Gastrocnemius medialis (tissue), 4 donors: ENCODE results near the gene EPAS1. TPM values are rescaled to one million over a fixed set of nuclear protein-coding genes. Genes with fewer than 3 reads are reported as not detected.

Experiments used
- ATAC-seq, 2 donors: fragments of 150-250 bp; one replicate each; pipeline ENCODE4 v1.9.1; 2016
- DNase-seq, 2 donors: peaks; one replicate each; pipeline ENCODE4 v3.0.0-alpha.2; 2019
- H3K27ac ChIP-seq, 4 donors: fragments of 200-600 bp; sonication (generic); 1 replicate in 1 of 4; 2 replicates in 3 of 4; pipeline ENCODE4 v1.5.1; 2016 to 2018; ENCODE audit warnings: mild to moderate bottlenecking in 2 of 4, moderate library complexity in 1 of 4
- H3K27me3 ChIP-seq, 3 donors: fragments of 200-600 bp; sonication (generic) in 2 of 3; 1 replicate in 1 of 3; 2 replicates in 2 of 3; pipeline versions ENCODE4 v1.5.1 to v1.6.0; 2016 to 2019; ENCODE audit warnings: mild to moderate bottlenecking in 1 of 3, moderate library complexity in 1 of 3
- H3K36me3 ChIP-seq, 2 donors: fragments of 200-600 bp; sonication (generic) in 1 of 2; one replicate each; pipeline ENCODE4 v1.5.1; 2017 to 2018
- H3K4me1 ChIP-seq, 2 donors: fragments of 200-600 bp; sonication (generic) in 1 of 2; one replicate each; pipeline ENCODE4 v1.5.1; 2016 to 2017; ENCODE audit warnings: mild to moderate bottlenecking in 2 of 2
- H3K4me3 ChIP-seq, 4 donors: fragments of 200-600 bp; sonication (generic) in 3 of 4; 1 replicate in 1 of 4; 2 replicates in 3 of 4; pipeline ENCODE4 v1.5.1; 2016 to 2019; ENCODE audit warnings: mild to moderate bottlenecking in 2 of 4
- H3K9me3 ChIP-seq, 3 donors: fragments of 200-600 bp; sonication (generic) in 2 of 3; 1 replicate in 1 of 3; 2 replicates in 2 of 3; pipeline ENCODE4 v1.5.1; 2016 to 2019
- CTCF ChIP-seq, 5 experiments: fragments of 450-650 bp in 3 of 5; fragments of 200-600 bp in 2 of 5; sonication (generic) in 2 of 5; IDR thresholded peaks in 4 of 5; conservative IDR thresholded peaks in 1 of 5; 1 replicate in 4 of 5; 2 replicates in 1 of 5; pipeline ENCODE4 v1.5.1; 2016 to 2019; ENCODE audit warnings: antibody characterized with exemption in 5 of 5, mild to moderate bottlenecking in 3 of 5, moderate library complexity in 3 of 5
- POLR2A ChIP-seq, 2 donors: fragments of 450-650 bp; IDR thresholded peaks; one replicate each; pipeline ENCODE4 v1.6.1; 2017; ENCODE audit warnings: antibody characterized with exemption in 2 of 2, mild to moderate bottlenecking in 2 of 2, moderate library complexity in 2 of 2
- in situ Hi-C, 4 donors: fragments of 200-750 bp; cut with MboI; loops; one replicate each; pipeline versions ENCODE4 v1.15.0 to v1.8.0; 2017; ENCODE audit warnings: low sequenced_read_pairs in 4 of 4
- intact Hi-C: fragments of 100-400 bp; cut with DNase I; formaldehyde crosslinking; loops from one replicate; pipeline ENCODE4 v1.15.1; 2023; ENCODE audit warnings: low total_unique reads
- total RNA-seq, 4 donors: library from RNA; depleted of rRNA; stranded (reverse); fragments of >200 nt; gene quantifications; one replicate each; pipeline versions ENCODE4 v1.1.0 to v1.2.3, GENCODE V29; 2016

EPAS1 gene
- total RNA-seq, 4 donors from 2014 or later = 61.5 to 95.1 (median 90.0) TPM

- in situ Hi-C loops (no loop called here), intact Hi-C loops (no loop called here)
- Histone ChIP-seq H3K27me3 (no peaks in the 10 kb centered on the region), H3K36me3 (peaks cover 0 to 8% of the 10 kb centered on the region in 2 donors), H3K4me1 (no peaks in the 10 kb centered on the region), H3K27ac (no peak overlapping the region), H3K4me3 (no peak overlapping the region), H3K9me3 (no peaks in the 10 kb centered on the region)
- no peak for DNase-seq
- no peak for ATAC-seq
- TF ChIP-seq CTCF (IDR thresholded peaks at IDR 0.05 in 4 of 5, conservative IDR thresholded peaks at IDR 0.05 in 1 of 5) = no peak
- no peak for TF ChIP-seq POLR2A (IDR thresholded peaks at IDR 0.05)
Observed at GRCh38 chr2:46390901-46391395, 93.7 kb downstream of the EPAS1 start.

DNA sequence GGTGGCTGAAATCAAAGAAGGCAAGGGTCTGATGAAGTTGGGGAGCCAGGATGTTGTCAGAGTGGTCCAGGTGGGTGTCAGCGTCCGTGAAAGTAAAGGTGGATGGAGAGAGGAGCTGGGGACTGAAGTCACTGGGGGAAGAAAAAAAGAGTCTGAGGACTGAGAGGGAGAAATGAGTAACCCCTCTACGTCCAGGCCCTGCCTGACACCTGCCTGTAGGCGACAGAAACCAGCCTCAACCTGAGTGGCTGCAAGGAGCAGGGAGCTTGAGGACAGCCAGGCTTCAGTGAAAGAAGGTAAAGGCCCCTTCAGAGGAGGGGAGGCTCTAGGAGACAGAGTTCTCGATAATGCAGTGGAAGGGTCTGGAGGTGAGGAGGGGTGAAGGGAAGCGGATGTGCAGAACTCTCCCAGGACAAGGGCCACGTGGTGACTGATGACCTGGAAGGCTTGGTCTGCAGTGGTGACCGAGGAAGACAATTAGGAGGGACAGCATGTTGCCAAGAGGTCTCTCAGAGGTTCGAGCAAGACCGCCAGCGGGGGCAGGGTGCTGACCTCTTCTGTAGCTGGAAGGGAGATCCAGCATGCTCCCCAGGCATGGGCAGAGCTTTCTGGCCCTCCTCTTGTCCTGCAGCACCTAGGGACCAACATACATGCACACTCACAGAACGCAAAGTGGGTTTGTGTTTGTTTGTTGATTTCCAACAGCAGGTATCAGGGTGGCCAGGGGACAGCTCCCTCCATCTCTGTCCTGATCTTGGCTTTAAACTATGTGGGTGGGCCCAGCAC, 95.5 kb downstream of the EPAS1 start:
- intact Hi-C loops = no loop called here

GRCh38 chr2:46393347-46393820, 96.2 kb downstream of the EPAS1 start:
- Histone ChIP-seq H3K36me3 (no peaks in the 10 kb centered on the region), H3K4me3 (no peak overlapping the region), H3K4me1 (no peaks in the 10 kb centered on the region), H3K27me3 (no peaks in the 10 kb centered on the region), H3K27ac (no peak overlapping the region), H3K9me3 (no peaks in the 10 kb centered on the region)
- intact Hi-C loops = no loop called here
- ATAC-seq (no peak), DNase-seq (no peak)
- no peak for TF ChIP-seq CTCF (IDR thresholded peaks at IDR 0.05 in 4 of 5, conservative IDR thresholded peaks at IDR 0.05 in 1 of 5)
- TF ChIP-seq POLR2A (IDR thresholded peaks at IDR 0.05) = no peak
- in situ Hi-C loops = no loop called here

More for the DNA sequence above, 95.5 kb downstream of the EPAS1 start:
- Histone ChIP-seq H3K4me3 (no peak overlapping the region), H3K4me1 (no peaks in the 10 kb centered on the region), H3K36me3 (no peaks in the 10 kb centered on the region), H3K9me3 (no peaks in the 10 kb centered on the region), H3K27me3 (no peaks in the 10 kb centered on the region), H3K27ac (no peak overlapping the region)
- ATAC-seq = no peak
- TF ChIP-seq POLR2A (IDR thresholded peaks at IDR 0.05) = no peak
- TF ChIP-seq CTCF (IDR thresholded peaks at IDR 0.05 in 4 of 5, conservative IDR thresholded peaks at IDR 0.05 in 1 of 5) = no peak
- DNase-seq = no peak
- in situ Hi-C loops = no loop called here

DNA sequence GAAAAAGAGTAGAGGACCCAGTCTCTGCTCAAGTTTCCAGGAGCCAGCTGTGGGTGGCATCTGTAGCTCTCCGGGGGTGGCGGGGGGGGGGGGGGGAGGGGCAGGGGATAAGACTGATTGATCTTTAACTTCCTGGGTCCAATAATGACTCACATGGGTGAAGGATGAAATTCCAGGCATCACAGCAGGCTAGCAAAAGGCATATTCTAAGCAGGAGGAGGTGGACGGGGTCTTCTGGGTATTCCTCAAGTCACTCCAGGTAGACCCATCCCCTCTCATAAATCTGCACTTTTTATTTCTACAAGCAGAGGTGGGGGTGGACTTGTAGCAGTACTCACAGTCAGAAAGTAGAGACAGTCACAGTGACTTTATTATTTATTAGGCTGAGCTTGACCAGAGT, 96.7 kb downstream of the EPAS1 start:
- H3K9me3 ChIP-seq = no peaks in the 10 kb centered on the region
- H3K36me3 ChIP-seq = no peaks in the 10 kb centered on the region
- H3K27ac ChIP-seq = no peak overlapping the region
- in situ Hi-C loops = no loop called here
- no peaks in the 10 kb centered on the region for H3K27me3 ChIP-seq
- TF ChIP-seq POLR2A (IDR thresholded peaks at IDR 0.05) = no peak
- TF ChIP-seq CTCF (IDR thresholded peaks at IDR 0.05 in 4 of 5, conservative IDR thresholded peaks at IDR 0.05 in 1 of 5) = no peak
- ATAC-seq (no peak), DNase-seq (no peak)
- no peak overlapping the region for H3K4me3 ChIP-seq
- intact Hi-C loops = no loop called here
- H3K4me1 ChIP-seq = no peaks in the 10 kb centered on the region
